Suprapubic skin (tissue), 4 donors: Measurements from ENCODE around the gene KCNE5. TPM values are rescaled to one million over a fixed set of nuclear protein-coding genes. Genes with fewer than 3 reads are reported as not detected.
"Not testable (repeated sequence)": the region's sequence is repeated elsewhere in the genome, so short reads cannot be mapped to it uniquely, and the experiment has no call there.

Source experiments
- DNase-seq, 2 donors: peaks; one replicate each; pipeline ENCODE4 v3.0.0-alpha.2; 2019; ENCODE audit warnings: low spot score in 2 of 2
- H3K27ac ChIP-seq: fragments of 200-600 bp; sonication (generic); one replicate; pipeline ENCODE4 v1.5.1; 2019
- H3K27me3 ChIP-seq: fragments of 200-600 bp; sonication (generic); one replicate; pipeline ENCODE4 v1.5.1; 2019
- H3K36me3 ChIP-seq: fragments of 200-600 bp; sonication (generic); one replicate; pipeline ENCODE4 v1.5.1; 2019
- H3K4me1 ChIP-seq: fragments of 200-600 bp; sonication (generic); one replicate; pipeline ENCODE4 v1.5.1; 2019
- H3K4me3 ChIP-seq: fragments of 200-600 bp; sonication (generic); one replicate; pipeline ENCODE4 v1.5.1; 2019; ENCODE audit warnings: mild to moderate bottlenecking
- H3K9me3 ChIP-seq: fragments of 200-600 bp; sonication (generic); one replicate; pipeline ENCODE4 v1.5.1; 2019
- CTCF ChIP-seq, 2 donors: fragments of 200-600 bp in 1 of 2; fragments of 450-650 bp in 1 of 2; sonication (generic) in 1 of 2; IDR thresholded peaks; one replicate each; pipeline ENCODE4 v1.5.1; 2016 to 2019; ENCODE audit warnings: antibody characterized with exemption in 2 of 2, mild to moderate bottlenecking in 1 of 2, moderate library complexity in 1 of 2
- EP300 ChIP-seq: sonication (generic); formaldehyde crosslinking; IDR thresholded peaks from one replicate; pipeline ENCODE4 v1.6.1; 2017; ENCODE audit warnings: antibody characterized with exemption
- POLR2A ChIP-seq, 2 donors: fragments of 450-650 bp; IDR thresholded peaks; one replicate each; pipeline ENCODE4 v1.6.1; 2017; ENCODE audit warnings: antibody characterized with exemption in 2 of 2, mild to moderate bottlenecking in 2 of 2, moderate library complexity in 2 of 2
- POLR2AphosphoS5 ChIP-seq, 3 donors: sonication (generic); formaldehyde crosslinking; IDR thresholded peaks; one replicate each; pipeline ENCODE4 v1.6.1; 2017; ENCODE audit warnings: antibody characterized with exemption in 3 of 3
- WGBS: methylation state at CpG from one replicate; pipeline ENCODE4 v1.1.5; 2018; 5-methylcytosine and 5-hydroxymethylcytosine counted together
- total RNA-seq, 4 donors: library from RNA; depleted of rRNA; stranded (reverse); fragments of >200 nt; gene quantifications; one replicate each; pipeline ENCODE4 v1.1.0, GENCODE V29; 2016

The KCNE5 gene
- total RNA-seq, 4 donors from 2014 or later, result 0.34 to 0.42 TPM; not detected in 2

DNA sequence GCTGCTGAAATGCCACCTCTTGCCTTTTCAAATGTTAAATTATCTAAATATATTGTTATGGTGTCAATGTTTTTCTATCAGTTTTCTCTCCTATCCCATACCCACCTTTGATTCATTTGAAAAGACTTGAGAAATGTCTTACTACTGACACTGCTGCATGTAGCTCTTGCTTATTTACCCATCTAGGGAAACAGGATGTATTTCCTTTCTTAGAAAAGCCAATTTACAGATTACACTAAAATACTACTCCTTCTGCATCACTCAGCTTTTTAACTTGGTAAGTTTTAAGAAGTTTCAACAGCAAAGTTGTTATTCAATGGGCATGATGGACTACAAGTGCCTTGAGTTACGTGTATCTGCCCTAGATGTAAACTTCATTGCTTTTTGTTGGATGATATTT is 13.2 kb upstream of the KCNE5 start:
- H3K27ac ChIP-seq, result no peak overlapping the region
- no peaks in the 10 kb centered on the region for H3K9me3 ChIP-seq
- no peaks in the 10 kb centered on the region for H3K4me1 ChIP-seq
- WGBS, result 84% methylated on average over 1 of the region's 1 CpG
- H3K27me3 ChIP-seq, result no peaks in the 10 kb centered on the region
- no peak for DNase-seq
- no peak overlapping the region for H3K4me3 ChIP-seq
- TF ChIP-seq CTCF (IDR thresholded peaks at IDR 0.05) (no peak), EP300 (no peak), POLR2AphosphoS5 (IDR thresholded peaks at IDR 0.05) (no peak), POLR2A (IDR thresholded peaks at IDR 0.05) (no peak)
- no peaks in the 10 kb centered on the region for H3K36me3 ChIP-seq

DNA sequence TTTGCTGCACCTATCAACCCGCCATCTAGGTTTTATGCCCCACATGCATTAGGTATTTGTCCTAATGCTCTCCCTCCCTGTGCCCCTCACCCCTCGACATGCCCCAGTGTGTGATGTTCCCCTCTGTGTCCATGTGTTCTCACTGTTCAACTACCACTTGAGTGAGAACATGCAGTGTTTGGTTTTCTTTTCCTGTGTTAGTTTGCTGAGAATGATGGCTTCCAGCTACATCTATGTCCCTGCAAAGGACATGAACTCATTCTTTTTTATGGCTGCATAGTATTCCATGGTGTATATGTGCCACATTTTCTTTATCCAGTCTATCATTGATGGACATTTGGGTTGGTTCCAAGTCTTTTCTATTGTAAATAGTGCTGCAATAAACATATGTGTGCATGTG is 12.5 kb upstream of the KCNE5 start:
- not testable (repeated sequence) for DNase-seq, H3K4me3 ChIP-seq, H3K27ac ChIP-seq, H3K36me3 ChIP-seq, H3K4me1 ChIP-seq, H3K9me3 ChIP-seq, H3K27me3 ChIP-seq
- 76% methylated on average over 2 of the region's 2 CpGs for WGBS

- Histone ChIP-seq H3K27me3 (no peaks in the 10 kb centered on the region), H3K4me3 (no peak overlapping the region), H3K36me3 (no peaks in the 10 kb centered on the region), H3K4me1 (no peaks in the 10 kb centered on the region), H3K9me3 (no peaks in the 10 kb centered on the region), H3K27ac (no peak overlapping the region)
- 22% methylated on average over 3 of the region's 3 CpGs for WGBS
- no peak for DNase-seq
- TF ChIP-seq POLR2AphosphoS5 (IDR thresholded peaks at IDR 0.05) (no peak), POLR2A (IDR thresholded peaks at IDR 0.05) (no peak), CTCF (IDR thresholded peaks at IDR 0.05) (peak in 1 of 2 donors; percentile 15), EP300 (no peak)
Measured at GRCh38 chrX:109635146-109635545, 10.2 kb upstream of the KCNE5 start.

GRCh38 chrX:109632906-109633504 is 8.0 kb upstream of the KCNE5 start:
- no peak for DNase-seq
- no peak for TF ChIP-seq EP300
- TF ChIP-seq CTCF (IDR thresholded peaks at IDR 0.05), result peak in 1 of 2 donors; percentile 28
- no peak for TF ChIP-seq POLR2A (IDR thresholded peaks at IDR 0.05)
- WGBS, result 45% methylated on average over 5 of the region's 5 CpGs

GRCh38 chrX:109629310-109629709 is 4.3 kb upstream of the KCNE5 start:
- WGBS, result 47% methylated on average over 3 of the region's 3 CpGs
- no peak for DNase-seq
- no peaks in the 10 kb centered on the region for H3K36me3 ChIP-seq

More at GRCh38 chrX:109632906-109633504, 8.0 kb upstream of the KCNE5 start:
- H3K4me3 ChIP-seq, result no peak overlapping the region
- no peaks in the 10 kb centered on the region for H3K9me3 ChIP-seq
- no peaks in the 10 kb centered on the region for H3K36me3 ChIP-seq
- H3K27ac ChIP-seq, result no peak overlapping the region
- H3K27me3 ChIP-seq, result no peaks in the 10 kb centered on the region
- H3K4me1 ChIP-seq, result no peaks in the 10 kb centered on the region

More at GRCh38 chrX:109629310-109629709, 4.3 kb upstream of the KCNE5 start:
- TF ChIP-seq POLR2AphosphoS5 (IDR thresholded peaks at IDR 0.05) (no peak), CTCF (IDR thresholded peaks at IDR 0.05) (no peak), POLR2A (IDR thresholded peaks at IDR 0.05) (no peak), EP300 (no peak)
- no peak overlapping the region for H3K27ac ChIP-seq
- peaks cover 2% of the 10 kb centered on the region for H3K4me1 ChIP-seq
- H3K4me3 ChIP-seq, result no peak overlapping the region
- H3K27me3 ChIP-seq, result no peaks in the 10 kb centered on the region
- H3K9me3 ChIP-seq, result no peaks in the 10 kb centered on the region
